ENCODE measurements around the gene SDHAF3.
"Not testable (repeated sequence)": the region's sequence is repeated elsewhere in the genome, so short reads cannot be mapped to it uniquely, and the experiment has no call there.

Gene SDHAF3

GRCh38 chr7:97117372-97118188 lies at the start of gene SDHAF3:
Gene SDHAF3, plus strand, starts transcription at chr7:97117698. Its CDS starts 26 bp downstream, at chr7:97117724.
- DNase-seq, result peak; percentile 99

- DNase-seq, result not testable (repeated sequence)
Observed at GRCh38 chr7:97072025-97072424, 45.5 kb upstream of the SDHAF3 start.

- no peak for DNase-seq
Observed at GRCh38 chr7:97075928-97076327, 41.6 kb upstream of the SDHAF3 start.

GRCh38 chr7:97078023-97078969 lies 39.2 kb upstream of the SDHAF3 start:
- no peak for DNase-seq

- DNase-seq, result no peak
Observed at GRCh38 chr7:97079300-97079699, 38.2 kb upstream of the SDHAF3 start.

GRCh38 chr7:97081521-97082300 lies 35.8 kb upstream of the SDHAF3 start:
- DNase-seq, result no peak

GRCh38 chr7:97088364-97088763 lies 29.1 kb upstream of the SDHAF3 start:
- DNase-seq, result no peak

- DNase-seq, result no peak
Observed at GRCh38 chr7:97089771-97090170, 27.7 kb upstream of the SDHAF3 start.

GRCh38 chr7:97090761-97091353 lies 26.6 kb upstream of the SDHAF3 start:
- DNase-seq, result no peak

- DNase-seq, result no peak
Observed at GRCh38 chr7:97094284-97094930, 23.1 kb upstream of the SDHAF3 start.

GRCh38 chr7:97096037-97096436 lies 21.5 kb upstream of the SDHAF3 start:
- DNase-seq, result no peak

GRCh38 chr7:97096661-97097060 lies 20.8 kb upstream of the SDHAF3 start:
- no peak for DNase-seq

GRCh38 chr7:97104719-97105238 lies 12.7 kb upstream of the SDHAF3 start:
- DNase-seq, result peak; percentile 69

- no peak for DNase-seq
Observed at GRCh38 chr7:97107192-97107800, 10.2 kb upstream of the SDHAF3 start.

- no peak for DNase-seq
Observed at GRCh38 chr7:97116308-97116707, 1.2 kb upstream of the SDHAF3 start.

- DNase-seq, result no peak
Observed at GRCh38 chr7:97117035-97117371, 495 bp upstream of the SDHAF3 start.

GRCh38 chr7:97118306-97118917 lies 914 bp downstream of the SDHAF3 start:
- DNase-seq, result no peak

- no peak for DNase-seq
Observed at GRCh38 chr7:97119747-97120146, 2.2 kb downstream of the SDHAF3 start.

- no peak for DNase-seq
Observed at GRCh38 chr7:97120713-97121457, 3.4 kb downstream of the SDHAF3 start.

- DNase-seq, result not testable (repeated sequence)
Observed at GRCh38 chr7:97123115-97123514, 5.6 kb downstream of the SDHAF3 start.

Measured in stimulated activated CD4-positive, alpha-beta T cell treated with anti-CD3 and anti-CD28 coated beads, Interleukin-1b, Interleukin-23, amount 100 ng/mL, for 48 hours (primary cell).